Hematopoietic multipotent progenitor cell treated with erythropoietin and hydrocortisone succinate and interleukin-3 and kit ligand, for 15 days (in vitro differentiated cells): ENCODE results near the gene NEDD4.
"Not testable (repeated sequence)": the region's sequence is repeated elsewhere in the genome, so short reads cannot be mapped to it uniquely, and the experiment has no call there.

Experiments
- DNase-seq: peaks from one replicate; pipeline ENCODE4 v3.0.0-alpha.2; 2015; ENCODE audit warnings: low spot score

NEDD4 gene

DNA sequence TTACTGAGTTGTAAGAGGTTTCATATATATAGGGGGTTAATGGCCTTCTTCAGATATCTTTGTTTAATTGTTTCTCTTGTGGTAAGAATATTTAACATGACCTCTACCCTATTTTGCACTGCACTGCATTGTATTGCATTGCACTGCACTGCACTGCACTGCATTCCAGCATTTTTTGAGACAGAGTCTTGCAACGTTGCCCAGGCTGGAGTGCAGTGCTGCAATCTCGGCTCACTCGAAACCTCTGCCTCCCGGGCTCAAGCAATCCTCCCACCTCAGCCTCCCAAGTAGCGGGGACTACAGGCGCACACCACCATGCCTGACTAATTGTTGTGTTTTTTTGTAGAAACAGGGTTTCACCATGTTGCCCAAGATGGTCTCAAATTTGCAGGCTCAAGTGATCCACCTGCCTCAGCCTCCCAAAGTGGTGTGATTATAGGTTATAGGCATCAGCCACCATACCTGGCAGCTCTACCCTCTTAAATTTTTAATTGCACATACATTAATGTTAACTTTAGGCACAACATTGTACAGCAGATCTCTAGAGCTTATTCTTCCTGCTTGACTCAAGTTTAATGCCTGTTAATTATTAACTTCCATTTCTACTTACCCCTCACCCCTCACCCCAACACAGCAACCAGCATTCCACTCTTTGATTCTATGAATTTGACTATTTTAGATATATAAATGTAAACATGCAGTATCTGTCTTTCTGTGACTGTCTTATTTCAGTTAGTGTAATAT is 38.4 kb downstream of the NEDD4 start:
- DNase-seq, result no peak

DNA sequence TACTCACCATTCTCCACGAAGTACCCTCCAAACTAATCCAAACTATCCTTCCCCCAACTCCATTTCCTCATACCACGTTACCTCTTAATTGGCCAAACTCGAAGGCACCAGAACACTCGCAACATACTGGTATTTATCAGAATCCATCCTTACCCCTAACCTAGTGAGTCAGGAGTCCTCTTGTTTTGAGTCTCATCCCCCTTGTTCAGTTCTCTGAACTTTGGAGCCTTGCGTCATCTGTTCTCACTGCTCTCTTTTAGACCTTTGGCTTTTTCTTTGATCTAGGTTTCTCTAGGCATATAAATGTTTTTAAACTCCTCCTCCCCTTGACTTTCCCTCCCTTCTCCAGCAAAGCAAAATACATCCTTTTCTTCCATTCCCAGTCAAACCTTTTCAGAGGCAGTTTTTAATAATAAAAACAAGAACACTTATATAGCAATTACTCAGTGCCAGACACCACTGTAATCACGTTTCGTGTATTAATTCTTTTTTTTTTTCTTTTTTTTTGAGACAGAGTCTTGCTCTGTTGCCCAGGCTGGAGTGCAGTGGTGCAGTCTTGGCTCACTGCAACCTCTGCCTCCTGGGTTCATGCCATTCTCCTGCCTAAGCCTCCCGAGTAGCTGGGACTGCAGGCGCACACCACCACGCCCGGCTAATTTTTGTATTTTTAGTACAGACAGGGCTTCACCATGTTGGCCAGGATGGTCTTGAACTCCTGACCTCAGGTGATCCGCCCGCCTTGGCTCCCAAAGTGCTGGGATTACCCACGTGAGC is 40.7 kb downstream of the NEDD4 start:
- not testable (repeated sequence) for DNase-seq

DNA sequence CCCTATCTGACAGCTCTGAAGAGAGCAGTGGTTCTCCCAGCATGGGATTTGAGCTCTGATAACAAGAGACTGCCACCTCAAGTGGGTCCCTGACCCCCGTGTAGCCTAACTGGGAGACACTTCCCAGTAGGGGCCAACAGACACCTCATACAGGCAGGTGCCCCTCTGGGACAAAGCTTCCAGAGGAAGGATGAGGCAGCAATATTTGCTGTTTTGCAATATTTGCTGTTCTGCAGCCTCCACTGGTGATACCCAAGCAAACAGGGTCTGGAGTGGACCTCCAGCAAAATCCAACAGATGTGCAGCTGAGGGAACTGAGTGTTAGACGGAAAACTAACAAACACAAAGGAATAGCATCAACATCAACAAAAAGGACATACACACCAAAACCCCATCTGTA is 48.8 kb downstream of the NEDD4 start:
- DNase-seq, result not testable (repeated sequence)

DNA sequence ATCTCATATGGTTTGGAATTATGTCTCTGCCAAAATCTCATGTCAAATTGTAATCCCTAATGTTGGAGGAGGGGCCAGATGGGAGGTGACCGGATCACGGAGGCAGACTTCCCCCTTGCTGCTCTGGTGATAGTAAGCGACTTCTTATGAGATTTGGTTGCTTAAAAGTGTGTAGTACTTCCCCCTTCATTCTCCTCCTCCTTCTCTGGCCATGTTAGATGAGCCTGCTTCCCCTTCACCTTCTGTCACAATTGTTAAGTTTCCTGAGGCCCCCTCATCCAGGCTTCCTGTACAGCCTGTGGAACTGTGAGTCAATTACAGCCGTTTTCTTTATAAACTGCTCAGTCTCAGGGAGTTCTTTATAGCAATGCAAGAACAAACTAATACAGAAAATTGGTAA is 51.1 kb downstream of the NEDD4 start:
- DNase-seq, result no peak

DNA sequence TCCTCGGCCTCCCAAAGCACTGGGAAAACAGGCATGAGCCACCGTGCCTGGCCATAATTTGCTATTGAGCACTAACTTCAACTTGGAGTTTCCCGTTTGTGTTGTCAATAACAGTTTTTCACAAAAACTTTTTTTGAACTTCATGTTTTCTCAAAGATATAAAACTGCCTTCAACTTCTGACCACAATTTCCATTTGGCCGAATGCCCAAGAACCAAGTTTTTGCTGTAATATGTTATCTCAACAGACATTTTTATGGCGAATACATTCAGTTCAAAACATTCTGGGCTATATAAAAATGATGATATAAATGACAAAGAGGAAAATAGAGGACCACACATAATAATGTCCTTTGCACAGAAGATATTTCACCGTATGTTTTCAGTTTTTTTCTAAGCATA is 56.4 kb downstream of the NEDD4 start:
- DNase-seq, result no peak

DNA sequence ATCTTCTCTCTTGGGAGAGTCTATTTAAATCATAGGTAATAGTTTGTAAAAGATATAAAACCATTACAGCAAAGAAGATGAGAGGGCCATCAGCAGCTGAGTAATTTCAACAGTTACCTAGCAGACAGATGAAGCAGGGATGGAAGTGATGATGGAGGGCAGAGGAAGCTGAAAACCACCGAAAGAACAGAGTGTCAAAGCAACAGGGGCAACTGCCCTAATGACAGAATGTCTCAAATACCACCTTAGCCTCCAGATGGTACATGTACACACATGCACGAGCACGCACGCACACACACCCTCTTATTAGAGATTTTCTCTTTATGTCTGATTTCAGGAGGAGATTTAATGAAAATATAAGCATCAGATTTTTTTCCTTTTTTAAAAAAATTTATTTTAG is 64.5 kb downstream of the NEDD4 start:
- DNase-seq, result no peak

DNA sequence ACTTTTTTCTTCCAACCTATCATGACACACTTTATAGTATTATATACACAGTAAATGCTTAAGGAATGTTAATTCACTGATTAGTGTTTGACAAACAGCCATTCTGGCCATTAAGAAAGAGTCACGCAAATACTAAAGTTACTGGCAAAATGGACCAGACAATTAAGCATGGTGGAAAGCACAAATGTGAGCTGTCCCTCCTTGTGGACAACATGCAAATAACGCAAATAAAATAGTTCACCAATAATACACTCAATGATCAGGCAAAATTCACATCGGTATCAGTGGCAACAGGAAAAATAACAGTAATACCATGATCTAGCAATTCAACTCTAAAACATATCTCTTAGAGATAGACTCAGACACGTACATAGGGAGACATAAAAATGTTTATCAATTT is 71.7 kb downstream of the NEDD4 start:
- no peak for DNase-seq

DNA sequence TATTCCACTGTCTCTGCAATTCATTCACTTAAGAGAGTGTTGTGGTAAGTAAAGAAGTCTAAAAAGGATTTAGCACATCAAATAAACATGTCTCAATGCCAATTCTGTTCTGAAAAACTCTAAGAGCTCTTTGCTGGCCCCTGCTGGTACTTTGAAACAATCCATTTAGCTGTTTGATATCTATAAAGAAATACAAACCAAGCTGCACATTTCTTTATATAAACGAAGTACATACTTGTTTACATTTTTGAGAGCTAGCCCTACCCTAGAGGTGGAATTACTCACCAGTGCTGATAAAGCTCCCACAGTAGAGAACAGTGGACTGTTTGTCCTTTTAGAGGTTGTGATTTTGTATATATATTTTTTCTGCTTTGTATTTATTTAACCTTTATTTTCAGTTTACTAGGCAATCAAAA is 75.5 kb downstream of the NEDD4 start:
- DNase-seq, result no peak

DNA sequence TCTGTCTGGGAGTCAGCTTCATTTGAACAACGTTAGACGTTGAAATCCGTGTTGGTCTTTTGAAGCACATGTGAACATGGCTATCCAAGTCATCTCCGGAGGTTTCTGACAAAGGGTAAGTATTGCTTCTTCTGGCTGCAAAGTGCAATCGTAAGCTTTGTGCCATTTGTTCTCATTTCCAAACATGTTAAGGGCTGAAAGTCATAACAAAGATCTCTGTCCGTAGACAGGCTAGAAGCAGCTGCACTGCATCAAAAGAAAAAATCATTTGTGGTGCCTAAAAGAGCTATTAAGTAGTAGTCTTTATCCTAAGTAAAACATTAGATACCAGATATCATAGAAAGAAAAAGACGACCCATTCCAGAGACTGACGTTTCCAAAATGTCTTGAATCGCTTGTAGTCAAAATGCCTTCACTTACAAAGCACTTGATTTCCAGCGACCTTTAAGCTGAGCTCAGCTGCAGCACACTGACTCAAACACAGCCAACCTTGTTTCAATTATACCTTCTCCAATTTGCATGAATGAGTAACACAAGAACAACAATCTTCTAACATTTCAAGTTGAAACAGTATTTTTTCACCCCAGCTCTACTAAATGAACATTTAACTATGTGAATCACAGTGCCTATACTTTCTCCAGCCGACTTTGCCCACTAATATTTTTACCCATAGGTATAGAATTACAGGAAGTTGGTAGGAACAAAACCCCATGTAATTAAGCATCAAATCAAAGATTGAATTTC is 76.6 kb downstream of the NEDD4 start:
- no peak for DNase-seq

DNA sequence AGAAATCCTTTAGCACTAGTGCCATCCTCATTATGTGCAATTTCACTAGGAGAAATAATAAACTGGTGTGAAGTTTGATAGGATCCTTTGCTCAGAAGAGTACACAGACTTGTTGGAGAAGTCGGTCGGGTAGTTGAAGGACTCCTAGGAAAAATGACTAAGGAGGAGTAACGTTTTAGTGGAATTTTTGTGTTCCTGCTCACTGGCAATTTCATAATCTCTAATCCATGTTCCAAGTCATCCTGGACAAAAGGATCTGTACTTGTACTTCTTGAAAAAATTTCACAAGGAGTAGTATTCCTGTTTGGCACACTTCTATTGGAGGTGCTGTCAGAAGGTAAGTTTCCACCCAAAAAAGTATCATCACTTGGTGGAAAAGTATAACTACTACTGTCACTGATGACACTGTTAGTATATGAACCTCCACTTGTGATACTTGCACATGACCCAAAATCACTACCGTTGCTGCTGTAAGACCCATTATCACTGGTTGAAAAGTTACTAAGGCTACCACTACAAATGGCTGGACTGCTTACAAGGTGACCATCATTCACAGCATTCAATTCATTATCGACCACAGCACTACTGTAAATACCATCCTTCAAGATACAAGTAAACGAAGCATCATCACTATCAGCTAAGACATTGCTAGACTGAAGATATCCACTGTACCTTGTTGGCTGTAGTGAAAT is 77.4 kb downstream of the NEDD4 start:
- no peak for DNase-seq

DNA sequence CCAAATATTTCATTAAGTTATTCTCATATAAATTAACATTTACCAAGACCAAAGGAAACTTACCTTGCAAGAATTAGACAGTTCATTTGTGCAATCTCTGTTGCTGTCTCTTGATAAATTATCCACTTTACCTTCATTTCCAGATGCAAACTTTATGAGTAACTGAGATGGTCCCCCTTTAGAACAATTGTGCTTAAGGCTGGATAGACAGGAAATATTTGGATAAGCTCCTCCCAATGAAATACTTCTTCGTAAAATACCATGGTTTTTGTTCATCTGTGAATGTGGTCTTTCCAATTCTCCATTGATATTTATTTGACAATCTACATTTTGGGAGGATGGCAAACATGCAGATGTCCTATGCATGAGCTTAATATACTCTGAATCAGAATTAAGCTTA is 78.2 kb downstream of the NEDD4 start:
- DNase-seq, result no peak

DNA sequence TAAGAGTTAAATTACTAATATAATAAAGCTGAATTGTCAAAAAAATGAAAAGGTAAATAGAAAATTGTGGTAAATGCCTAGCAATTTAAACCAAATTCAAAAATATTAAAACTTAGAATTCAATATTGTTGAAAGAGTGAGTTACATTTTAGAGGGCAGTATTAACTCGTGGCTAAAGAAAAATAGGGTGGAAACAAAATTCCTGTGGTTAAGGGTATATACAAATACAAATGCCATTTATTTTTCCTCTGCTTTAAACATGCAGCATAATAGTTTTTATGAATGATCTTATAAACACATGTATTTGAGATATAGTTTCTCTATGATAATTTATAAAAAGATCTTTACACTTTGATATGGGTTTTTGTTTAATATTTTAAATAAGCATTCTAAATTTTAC is 79.0 kb downstream of the NEDD4 start:
- DNase-seq, result no peak

DNA sequence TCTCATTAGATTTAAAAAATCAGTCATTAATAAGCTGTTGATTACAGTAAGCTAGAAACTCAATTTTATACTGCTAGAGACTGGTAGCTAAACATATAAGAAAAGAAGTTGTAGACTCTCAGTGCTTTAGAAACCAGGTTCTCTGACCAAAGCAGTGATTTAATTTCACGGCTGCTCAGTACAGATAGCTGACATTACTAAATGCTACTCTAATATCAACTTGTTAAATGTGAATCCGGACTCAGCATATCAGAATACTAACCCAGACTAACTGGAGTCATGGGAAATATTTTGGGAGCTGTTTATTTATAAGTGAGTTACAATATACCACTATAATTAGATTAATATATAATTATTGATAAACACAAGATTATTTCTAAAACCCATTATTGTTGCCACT is 80.4 kb downstream of the NEDD4 start:
- no peak for DNase-seq

DNA sequence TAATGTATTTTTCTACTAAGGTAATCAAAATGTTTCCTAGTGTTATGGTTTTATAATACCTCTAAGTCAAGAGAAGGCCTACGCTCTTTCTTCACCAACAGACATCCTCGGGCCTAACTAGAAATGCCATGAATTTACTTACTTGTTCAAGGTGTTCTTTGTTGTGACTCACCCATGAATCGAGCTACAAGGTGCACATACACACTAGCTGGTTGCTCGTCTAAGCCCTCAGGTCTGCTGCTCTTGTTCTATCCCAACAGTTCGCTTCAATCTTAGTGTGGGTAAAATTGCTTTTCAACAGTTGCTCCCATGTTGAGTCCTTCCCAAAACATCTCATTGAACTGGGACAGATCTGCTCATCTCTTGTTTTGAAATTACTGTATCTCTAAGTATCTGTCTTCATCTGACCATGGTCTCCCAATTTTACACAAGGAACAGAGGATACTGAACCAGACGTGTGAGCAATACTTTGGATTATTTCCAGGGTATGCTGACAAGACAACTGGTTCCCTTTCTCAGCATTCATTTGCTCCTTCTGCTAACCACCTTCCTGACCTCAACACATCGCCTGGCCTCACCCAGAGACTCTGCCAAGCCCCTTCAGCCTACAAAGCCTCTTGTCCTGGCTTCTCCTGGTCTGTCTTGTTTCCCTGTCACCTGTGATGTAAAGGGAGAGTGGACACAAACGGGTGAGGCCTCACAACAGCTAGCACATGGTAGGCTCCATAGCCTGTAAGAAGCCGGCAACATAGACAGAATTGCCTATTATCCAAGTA is 84.2 kb downstream of the NEDD4 start:
- DNase-seq, result no peak

DNA sequence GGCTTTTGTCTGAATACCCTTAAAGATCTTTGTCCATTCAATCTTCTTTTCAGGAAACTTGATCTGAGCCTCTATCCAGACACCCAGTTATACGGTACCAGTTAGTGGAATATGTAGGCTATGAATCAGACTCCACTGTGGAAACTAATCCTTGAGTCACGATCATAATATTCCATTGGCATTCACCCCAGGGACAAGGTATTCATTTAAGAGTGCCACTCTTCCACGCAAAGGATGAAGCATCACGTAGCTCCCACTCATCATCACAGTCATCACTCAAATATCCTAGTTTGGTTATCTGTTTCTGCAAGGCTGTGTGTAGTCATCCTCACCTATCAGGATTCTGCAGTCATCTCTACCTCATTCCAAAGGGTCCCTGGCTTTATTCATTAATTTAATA is 85.6 kb downstream of the NEDD4 start:
- DNase-seq, result no peak

DNA sequence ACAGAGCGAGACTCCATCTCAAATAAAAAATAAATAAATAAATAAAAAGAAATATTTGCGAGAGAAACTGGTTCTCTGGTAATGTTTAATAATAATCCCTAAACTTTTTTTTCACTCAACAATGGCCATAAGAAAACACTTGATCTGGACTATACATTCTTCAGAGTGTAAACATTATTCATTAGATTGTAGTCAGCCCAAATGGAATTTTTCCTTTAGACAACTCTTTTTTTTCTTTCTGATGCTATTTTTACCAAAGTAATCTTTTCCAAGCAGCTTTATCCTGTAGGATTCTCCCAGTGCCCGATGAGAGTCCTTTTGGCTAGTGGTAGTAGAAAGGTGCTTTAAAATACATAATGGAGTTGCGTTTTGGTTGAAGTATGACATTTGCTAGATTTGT is 90.4 kb downstream of the NEDD4 start:
- DNase-seq, result no peak

DNA sequence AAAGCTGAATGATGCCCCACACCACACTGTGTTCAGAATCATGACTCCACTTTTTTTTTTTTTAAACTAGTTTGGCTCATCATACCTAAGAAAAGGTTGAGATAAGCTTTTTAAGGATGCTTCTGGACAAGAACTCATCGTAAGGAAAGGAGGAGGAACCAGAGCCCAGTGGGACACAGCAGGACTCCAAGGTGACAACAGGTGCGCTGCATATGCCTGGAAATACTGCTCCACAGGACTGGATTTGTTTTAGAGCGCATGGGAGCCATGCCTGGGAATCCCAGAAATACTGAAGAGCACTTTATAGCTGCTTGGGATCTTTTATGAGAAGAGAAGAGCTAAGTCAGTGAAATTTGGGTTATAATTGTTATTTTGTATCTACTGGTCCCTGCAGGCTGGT is 93.4 kb downstream of the NEDD4 start:
- DNase-seq, result no peak

DNA sequence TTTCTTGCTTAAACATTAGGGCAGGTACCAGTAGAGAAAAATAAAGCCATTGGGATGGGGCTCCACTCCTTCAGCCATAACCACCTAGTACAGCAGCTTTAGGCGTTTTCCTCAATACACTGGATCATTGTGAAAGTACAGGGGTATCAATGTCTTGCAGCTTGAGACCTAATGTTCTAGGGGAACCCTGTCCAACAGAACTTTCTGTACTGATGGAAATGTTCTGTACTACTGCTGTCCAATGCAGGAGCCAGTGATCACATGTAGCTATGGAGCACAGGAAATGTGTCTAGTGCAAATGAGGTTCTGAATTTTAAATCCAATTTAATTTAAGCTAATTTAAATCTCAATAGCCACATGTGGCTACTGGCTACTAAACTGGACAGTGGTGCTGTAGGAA is 93.9 kb downstream of the NEDD4 start:
- no peak for DNase-seq

DNA sequence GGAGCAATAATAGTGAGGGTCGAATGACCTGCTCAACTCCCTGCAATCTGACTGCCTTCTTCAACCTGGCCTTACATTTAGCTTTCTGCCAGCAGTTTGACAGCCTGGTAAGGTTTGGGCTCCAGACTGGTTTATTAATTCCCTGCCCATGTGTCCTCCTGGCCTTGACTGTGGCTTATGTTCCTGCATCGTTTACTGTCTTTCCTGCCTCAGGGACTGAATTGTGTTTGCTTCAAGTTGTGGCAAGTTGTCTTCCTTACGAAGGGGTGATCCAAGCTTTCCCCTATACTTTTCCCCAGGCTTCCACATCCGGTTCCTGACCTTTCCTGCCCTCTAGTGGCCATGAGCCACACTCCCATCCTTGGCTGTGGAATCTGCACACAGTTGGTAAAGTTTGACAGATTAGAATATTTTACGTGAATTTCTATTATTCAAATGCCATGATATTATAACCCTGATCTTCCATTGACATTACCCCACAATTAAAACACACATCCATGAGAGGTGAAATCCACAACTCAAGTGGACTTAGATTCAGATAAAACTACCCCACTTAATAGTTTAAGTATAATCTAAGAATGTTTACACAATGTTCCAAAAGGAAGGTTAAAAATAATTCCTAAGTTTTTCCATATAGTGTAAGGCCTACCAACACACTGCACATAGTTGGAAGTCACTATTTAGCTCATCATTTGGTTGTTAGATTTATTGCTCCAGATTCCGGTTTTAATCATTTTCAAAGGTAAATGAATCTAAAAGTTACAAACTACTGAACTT is 95.7 kb downstream of the NEDD4 start:
- DNase-seq, result peak; percentile 27

DNA sequence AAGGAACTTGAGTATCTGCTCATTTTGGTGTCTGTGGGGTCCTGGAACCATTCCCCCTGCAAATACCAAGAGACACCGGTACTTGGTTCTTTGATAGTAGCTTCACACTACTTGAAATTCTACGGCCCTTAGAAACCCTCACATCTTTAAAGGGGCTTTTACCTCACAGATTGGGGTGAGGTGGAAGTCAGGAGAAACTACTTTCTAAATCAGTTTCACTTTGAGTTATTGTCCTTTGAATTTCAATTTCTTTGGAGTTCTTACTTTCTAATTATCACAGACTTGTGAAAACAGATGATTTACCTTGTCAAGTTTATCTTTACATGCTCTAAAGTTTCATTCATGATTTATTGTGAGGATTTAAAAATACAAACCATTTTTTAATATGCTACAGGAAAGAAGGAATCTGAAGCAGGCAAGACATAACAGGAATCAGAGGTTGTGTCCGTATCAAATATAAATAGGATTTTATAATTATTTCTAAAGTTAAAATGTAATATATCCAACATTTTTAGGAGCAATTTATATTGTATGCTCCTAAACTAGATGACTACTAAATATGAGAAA is 98.9 kb downstream of the NEDD4 start:
- no peak for DNase-seq

DNA sequence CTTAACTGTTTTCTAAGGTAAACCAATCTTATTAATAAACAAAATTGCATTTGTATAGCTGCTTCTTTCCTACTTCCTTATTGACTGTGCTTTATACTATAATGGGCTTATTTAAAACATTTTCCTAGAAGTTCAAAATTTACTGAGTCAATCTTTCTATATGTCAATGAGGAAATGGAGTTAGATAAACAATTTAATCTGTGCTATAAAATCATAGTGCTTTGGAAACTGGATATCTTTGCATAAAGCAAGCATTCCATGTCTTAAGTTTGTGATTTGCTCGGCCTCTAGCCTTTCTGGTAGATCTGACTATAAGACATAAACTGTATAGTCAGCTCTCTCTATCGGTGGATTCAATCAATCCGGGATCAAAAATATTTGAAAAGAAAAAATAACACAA is 99.6 kb downstream of the NEDD4 start:
- no peak for DNase-seq
